Measurements from ENCODE around the gene TBC1D30.
A peak's percentile ranks its signal among the peaks of the same experiment; 100 is the strongest.
"Not testable (repeated sequence)": the region's sequence is repeated elsewhere in the genome, so short reads cannot be mapped to it uniquely, and the experiment has no call there.

TBC1D30 gene

DNA sequence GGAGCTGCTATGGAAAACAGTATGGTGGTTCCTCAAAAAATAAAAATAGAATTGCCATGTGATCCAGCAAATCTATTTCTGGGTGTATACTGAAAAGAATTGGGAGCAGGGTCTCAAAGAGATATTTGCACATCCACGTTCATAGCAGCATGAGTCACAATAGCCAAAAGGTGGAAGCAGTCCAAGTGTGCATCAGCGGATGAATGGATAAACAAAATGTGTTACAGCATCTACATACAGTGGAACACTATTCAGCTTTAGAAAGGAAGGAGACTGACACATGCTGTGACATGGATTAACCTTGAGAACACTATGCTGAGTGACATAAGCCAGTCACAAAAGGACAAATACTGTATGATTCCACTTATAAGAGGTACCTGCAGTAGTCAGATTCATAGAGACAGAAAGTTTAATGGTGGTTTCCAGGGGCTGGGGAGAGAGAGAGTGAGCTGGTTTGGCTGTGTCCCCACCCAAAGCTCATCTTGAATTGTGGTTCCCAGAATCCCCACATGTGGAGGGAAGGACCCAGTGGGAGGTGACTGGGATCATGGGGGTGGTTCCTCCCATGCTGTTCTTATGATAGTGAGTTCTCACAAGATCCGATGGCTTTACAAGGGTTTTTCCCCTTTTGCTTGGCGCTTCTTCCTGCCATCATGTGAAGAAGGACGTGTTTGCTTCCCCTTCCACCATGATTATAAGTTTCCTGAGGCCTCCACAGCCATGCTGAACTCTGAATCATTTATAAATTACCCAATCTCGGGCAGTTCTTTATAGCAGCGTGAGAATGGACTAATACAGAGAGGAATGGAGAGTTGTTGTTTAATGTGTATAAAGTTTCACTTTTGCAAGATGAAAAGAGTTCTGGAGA is 17.6 kb upstream of the TBC1D30 start:
- no peak for DNase-seq

DNA sequence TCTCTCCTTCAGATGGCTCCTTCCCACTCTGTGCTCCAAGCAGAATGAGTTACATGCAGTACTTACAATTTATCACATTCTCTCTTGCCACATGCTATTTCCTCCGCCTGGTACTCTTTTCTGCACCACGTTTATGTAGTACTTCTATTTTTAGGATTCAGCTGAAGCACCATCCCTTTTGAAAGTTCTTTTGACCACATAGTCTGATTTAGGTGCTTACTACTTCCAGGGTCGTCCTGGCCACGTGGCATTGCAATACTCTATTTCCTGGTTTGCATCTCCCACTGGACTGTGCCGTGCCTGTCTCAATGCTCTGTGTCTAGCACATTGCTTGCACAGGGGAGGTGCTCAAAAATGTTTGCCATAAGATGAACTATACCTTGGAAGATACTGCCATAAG is 16.3 kb upstream of the TBC1D30 start:
- DNase-seq, result no peak

DNA sequence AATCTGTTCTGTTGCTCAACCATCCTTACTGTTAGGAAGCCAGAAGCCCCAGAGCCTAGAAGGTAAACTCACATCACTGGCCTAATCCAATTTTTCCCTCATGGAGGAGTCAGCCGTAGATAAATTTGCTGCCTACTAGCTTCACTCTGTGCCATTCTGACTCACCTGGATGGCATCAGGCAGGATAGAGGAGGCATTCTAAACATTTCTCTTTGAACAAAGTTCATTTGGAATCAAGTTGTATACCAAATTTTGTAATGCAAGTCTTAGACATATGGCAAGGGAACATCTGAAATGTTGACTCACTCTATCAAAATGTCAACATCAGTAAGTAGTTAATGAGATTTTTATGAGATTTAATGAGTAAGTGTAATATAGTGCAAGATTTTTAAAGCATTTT is 13.6 kb upstream of the TBC1D30 start:
- DNase-seq, result no peak

DNA sequence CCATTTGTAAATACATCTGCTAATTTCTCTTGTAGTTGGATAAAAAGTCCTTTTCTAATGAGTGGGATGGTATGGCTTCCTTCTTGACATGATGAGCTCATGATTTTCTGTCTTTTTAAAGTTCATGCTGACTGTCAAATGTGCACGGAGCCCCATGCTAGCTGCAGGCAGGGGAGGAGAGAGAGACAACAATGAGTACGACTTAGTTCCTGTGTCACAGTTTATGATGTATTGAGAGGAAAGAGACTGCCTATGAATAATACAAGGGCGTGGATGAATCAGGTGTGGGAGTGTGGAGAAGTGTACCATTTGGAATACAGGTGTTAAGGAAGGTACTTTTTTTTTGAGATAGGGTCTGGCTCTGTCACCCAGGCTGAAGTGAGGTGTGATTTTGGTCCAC is 10.7 kb upstream of the TBC1D30 start:
- DNase-seq, result no peak

DNA sequence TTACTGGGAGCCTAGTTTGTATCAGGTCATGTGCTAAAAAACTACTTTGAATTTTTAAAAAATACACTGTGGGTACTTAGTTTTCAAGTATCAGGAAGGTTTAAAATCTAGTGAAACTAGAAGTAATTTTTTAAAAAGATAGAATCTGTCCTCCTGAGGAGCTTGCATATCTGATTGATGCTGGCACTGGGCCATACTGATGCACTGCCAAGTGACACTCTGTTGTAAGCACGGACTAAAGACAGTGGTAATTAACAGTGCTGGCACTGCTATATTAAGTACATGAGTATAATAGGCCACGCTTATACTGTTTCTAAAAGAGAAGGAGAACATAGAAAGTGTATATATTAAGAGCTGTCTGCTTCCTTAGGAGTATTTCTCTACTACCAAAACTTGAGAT is 10.0 kb upstream of the TBC1D30 start:
- DNase-seq, result no peak

DNA sequence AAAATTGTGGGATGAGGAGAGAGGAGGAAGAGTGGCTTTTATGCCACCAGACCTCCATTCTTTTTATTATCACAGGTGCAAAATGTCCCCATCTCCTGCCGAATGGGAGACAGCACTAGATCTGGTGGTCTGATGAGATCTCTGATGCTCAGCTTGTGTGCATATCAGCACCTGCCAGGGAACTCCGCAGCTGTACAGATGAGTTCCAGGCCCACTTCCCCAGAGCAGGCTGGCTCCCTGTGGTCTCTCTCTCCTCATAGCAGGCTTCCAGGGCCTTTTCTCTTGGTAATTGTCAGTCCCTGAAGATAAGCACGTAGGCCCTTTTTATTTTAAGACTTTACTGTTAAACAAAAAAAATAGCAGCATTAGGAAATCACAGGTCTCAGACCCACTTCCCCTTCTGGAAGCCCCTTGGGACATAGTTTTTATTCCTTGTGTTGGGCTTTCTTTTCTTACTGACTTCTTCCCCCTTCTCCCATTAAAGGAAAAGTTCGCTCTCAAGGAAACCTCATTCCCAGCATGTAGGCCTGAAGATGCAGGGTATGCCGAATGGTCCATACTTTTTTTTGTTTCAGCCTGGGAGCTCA is 4.5 kb upstream of the TBC1D30 start:
- DNase-seq, result no peak

DNA sequence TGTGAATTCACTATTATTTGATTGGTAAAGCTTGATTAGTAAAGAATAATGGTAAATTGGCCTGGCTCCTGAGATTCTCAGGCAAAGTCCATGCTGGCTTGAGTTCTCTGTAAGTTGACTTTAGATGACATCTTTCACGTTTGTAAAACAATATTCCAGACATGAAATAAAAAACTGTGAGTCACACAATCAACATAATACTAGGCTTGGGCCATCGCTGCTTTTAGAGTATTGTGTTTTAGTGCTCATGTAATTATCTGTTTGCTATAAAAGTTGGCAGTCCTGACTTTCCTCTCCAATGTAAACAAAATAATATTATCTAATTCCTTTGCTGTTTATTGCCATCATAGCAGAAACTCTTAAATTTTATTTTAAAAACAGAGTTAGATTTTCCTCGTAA is 3.9 kb upstream of the TBC1D30 start:
- no peak for DNase-seq

DNA sequence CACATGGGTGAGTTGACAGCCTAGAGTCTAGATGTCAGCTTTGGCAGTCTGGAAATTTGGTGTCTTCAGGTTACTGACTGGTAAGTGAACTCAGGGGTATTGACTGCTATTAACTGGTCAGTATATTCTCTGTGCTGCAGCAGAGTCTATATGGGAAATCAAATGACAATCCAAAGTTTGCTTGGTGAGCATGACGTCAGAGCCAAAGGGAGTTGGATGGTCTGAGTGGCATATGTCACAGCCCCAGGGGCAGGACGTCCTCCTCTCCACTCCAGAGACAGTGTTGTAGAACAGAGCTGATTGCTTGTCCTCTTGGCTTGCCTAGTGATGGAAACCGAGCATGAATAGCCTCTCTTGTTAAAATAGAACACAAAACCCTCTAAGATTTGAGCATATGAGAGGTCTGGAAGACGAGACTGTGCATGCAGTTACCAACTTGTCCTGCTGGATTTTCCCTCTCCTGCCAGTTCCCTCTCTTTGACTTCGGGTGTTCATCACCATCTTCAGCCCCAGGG is 3.3 kb upstream of the TBC1D30 start:
- DNase-seq, result no peak

DNA sequence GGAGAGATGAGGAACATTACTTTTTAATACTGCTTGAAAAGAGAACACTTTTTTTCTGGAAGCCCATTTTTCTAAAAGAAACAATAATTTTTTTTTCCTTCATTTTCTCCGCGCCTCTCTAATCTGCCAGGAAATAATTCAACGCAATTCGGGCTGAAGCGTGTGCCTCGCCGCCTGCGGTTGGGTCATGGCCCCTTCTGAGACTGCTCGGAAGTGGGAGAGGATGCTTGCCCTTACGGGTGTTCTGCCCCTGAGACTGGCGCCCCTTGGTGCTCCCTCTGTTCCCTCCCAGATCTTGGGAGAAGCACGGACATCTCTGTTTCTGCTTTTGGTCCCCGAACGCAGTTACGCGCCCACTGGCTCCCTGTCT is 332 bp upstream of the TBC1D30 start:
- DNase-seq, result no peak

DNA sequence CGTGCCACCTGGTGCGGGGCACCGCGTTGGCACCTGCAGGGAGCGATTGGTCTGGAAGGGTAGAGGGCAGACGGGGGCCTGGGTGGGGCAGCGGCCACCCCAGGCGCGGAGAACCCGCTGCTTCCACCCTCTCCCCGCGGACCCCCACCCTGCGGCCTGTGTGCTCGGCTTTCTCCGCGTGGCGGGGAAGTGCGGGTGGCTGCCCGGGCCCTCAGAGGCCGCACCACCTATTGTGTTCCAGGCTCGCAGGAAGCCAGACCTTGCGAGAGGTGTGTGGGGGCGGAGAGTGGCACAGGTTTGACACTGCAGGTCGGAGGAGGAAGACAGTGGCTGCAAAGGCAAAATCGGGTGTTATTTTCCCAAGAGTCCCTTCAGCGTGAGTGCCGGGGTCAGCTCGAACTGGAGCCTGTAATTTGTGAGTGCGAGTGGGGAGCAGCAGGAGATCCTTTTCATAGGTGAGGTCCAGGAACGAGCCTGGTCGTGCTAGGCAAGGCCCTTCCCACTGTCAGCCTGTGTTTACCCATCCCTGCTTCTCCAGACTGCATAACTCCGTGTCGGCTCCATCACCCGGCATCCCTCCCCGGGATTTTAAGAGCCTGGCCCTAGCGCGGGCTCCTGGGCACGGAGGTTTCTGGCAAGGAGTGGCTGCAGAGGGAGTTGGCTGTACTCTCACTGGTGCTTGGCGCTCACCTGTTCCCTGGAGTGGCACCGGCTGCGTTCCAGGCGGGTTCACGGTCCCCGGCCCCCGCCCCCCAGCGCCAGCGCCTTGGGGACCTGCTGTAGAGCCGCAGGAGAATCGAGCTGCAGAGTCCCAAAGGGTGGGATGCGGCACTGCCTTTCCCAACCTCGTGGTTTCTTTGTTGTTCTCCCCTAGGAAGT is 935 bp downstream of the TBC1D30 start:
- DNase-seq, result peak; percentile 79 to 83

DNA sequence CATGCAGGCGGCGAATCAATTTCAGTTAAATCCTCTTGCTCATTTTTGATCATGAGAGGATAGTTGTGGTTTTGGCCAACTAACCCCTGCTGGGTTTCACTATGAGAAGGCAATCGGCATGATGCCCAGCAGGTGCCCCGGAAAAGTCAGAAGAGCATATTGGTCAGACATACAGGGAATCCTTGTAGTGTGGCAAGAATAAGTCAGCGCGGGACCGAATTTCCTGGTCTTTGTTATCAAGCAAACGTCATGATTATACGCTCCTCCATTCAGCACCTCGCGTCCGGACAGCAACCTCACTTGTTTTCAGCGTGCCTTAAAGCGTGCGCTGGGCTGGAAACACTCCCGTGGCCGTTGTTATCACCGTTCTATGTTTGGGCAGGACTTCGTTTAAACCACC is 1.8 kb downstream of the TBC1D30 start:
- peak; percentile 67 to 78 for DNase-seq

DNA sequence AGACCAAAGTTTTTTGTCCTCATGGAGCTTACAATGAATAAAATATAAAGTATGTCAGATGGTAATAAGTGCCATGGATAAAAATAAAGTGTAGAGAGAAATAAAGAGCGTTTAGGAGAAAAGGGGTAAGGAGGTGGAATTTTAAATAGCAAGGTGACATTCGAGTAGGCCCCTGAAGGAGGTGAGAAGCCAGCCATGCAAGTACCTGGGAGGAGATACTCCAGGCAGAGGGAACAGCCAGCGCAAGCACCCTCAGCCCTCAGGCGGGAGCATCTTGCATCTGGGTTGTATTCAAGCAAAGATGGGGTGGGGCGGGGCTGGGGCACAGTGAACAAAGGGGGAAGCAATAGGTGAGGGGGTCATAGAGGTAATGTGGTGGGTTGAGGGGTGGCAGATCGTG is 4.3 kb downstream of the TBC1D30 start:
- no peak for DNase-seq

DNA sequence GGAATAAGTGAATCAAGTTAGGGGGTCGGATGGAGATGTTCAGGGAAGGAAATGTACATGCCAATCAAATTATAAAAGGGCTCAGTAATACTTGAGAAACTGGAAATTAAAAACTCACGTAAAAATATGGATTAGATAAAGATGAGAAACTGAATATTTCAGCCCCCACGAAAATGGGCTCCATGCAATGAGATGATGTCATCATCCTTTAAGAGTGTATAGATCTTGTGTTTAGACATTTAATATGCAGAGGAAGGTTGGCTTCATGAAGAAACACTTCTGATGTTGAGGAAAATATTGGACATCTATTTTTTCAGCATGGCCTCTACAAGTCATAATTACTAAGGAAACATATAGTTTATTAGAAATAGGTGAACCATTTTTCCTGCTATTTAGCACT is 9.5 kb downstream of the TBC1D30 start:
- DNase-seq, result no peak

DNA sequence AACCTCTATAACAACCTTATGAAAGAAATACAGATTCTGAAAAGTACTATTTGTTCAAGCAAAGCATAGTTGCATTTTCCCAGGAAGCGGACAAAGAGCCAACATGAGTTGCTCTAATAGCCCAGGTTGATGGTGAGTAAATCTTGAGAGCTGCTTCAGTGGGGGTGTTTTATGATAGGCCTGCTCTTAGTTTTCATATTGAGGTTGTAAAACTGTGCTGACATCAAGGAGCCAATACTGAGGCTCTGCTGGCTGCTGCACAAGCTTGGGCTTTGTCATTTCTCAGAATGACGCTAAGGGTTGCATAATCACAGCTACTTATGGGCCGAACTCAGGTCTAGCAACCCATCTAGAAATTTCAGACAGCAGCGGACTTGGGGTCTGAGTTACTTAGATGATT is 11.5 kb downstream of the TBC1D30 start:
- no peak for DNase-seq

DNA sequence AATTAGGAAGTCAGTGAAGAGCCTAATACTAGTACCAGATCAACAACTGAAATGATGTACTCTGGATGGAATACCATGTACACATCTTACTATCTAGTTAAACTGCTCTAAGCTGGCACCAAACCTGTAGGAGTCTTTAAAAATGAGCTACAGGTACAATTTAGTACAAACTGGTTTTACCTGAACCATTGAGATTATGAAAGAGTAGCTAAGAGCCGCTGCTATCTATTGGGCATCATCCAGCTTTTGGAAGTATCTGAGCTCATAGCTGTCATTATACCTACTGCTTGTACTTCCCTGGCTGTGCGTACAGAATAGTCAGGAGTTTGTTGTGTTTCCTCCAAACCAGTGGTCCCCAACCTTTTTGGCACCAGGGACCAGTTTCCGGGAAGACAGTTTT is 12.4 kb downstream of the TBC1D30 start:
- no peak for DNase-seq

DNA sequence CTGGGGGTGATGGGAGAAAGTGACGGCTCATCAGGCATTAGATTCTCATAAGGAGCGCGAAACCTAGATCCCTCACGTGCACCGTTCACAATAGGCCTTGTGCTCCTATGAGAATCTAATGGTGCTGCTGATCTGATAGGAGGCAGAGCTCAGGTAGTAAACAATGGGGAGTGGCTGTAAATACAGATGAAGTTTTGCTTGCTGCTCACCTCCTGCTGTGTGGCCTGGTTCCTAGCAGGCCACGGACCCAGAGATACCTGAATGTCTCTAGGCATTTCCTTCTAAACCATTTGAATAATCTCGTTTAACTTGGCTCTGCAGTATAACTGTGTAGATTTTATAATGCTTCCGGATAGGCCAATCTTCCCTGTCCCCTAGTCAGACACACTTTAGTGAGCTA is 13.0 kb downstream of the TBC1D30 start:
- no peak for DNase-seq

DNA sequence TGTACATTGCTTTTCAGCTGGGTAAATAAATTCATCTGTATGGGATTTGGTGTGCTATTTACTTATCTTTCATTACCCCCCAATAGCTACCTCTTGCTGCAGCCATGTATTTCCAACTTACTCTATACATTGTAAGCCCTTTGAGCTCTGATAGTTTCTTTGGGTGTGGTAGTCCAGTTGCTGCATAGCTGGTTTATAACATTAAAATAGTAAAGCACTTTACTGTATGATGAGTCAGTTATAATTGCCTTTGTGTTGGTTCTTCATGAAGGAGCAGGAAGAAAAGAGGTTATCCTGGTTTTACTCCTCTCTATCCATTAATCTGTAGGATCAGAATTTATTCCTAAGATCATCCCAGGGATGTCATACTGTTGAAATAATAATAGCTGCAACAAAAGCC is 15.7 kb downstream of the TBC1D30 start:
- no peak for DNase-seq

DNA sequence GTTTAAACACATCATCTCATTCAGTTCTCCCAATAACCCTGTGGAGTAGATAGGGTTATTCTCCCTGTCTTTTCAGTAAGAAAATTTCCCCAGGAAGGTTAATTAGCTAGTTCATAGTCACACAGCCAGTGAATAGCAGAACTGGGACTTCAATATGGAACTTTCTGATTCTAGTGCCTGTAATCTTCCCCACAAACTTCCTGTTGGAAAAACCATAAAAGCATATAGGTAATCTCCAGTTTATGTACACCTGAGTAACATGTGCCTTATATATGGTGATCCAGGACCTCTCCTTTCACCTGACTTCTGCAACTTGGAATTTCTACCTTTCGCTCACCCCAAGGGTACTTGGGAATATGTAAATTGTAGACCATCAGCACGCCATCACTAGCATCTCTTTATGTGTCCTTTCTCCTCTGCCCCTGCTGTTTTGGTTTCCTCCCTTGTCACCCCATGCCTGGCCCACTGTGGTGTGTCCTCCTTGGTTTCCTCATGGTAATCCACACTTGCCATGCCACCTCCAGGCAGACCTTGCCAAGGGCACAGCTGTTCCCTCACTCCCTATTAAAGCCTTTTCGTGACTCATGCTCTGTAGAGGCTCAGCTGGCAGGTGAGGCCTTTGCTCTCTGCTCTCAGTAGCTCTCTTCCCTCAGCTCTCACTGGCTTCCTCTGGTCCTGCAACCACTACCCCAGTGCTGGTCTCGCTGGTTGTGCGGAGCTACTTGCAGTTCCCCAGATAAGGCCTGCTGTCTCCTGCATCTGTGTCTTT is 16.7 kb downstream of the TBC1D30 start:
- no peak for DNase-seq

DNA sequence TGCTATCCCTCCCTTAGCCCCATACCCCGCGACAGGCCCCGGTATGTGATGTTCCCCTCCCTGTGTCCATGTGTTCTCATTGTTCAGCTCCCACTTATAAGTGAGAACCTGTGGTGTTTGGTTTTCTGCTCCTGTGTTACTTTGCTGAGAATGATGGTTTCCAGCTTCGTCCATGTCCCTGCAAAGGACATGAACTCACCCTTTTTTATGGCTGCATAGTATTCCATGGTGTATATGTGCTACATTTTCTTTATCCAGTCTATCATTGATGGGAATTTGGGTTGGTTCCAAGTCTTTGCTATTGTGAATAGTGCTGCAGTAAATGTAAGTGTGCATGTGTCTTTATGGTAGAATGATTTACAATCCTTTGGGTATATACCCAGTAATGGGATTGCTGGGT is 24.0 kb downstream of the TBC1D30 start:
- DNase-seq, result not testable (repeated sequence)

DNA sequence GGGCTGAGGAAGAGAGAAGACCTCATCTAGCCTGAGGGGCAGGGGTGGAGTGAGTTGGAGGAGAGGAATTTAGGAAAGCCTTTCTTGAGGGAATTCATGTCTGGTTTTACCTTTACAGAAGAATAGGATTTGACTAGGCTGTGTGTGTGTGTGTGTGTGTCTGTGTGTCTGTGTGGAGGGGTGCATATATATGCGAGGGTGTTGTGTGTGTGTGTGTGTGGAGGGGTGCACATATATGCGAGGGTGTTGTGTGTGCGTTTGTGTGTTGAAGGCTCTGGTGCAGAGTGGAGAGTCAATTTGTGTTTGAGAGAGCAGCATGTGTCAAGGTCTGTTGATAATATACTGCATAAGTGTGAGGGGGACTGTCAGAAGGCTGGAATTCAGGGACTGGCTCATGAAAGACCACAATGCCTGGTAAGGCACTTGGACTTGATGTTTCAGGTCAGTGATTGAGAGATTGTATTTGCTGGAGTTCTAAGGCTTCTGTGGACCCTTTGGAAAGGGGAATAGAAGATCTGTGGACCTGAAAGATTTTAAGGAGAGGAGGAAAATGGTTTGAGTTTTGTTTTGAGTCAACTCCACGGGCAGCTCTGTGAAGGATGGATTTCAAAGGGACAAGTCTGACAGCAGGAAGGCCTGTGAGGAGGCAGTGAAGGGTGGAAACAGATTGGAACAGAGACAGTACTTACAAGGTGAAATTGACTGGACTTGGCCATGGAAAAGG is 34.6 kb downstream of the TBC1D30 start:
- DNase-seq, result no peak

DNA sequence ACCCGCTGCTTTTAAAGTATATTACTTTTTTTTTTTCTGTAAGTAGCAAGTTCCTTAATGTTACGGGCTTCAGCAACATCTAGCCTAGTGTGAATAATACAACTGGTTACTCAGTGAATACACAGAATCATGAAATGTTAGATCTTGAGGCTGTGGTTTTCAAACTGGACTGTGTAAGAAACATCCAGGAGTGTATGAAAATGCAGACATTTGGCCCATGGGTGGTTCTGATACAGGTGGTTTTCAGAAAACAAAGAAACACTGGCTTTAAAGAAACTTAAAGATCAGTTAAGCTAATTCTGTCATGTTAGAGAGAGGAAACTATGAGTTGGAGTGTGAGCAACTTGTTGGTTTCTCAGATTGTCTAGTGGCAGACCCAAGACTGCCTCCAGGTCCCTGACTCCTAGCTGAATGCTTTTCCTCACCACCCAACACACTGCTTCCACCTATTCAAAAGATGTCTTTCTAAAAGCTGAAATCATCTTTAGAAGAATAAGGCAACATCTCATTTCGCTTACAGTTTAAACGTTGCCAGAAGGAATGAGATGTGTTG is 36.1 kb downstream of the TBC1D30 start:
- DNase-seq, result no peak

DNA sequence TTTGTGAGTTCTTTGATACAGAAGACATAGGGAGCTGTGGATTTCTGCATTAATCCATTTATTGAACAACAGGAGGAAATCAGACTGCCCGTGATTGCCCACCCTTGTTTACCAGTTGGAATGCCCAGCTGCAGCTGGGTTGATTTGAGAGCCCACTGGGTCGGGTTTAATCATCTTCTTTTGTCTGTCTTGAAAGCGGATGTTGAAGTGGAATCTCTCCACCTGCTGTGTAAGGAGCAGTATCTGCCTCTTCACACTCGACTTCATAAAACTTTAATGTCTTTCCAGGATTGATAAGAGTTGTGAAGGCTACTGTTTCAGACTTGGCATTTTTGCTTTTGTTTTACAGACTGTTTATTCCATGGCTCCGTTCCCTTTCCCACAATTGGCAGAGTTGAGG is 39.9 kb downstream of the TBC1D30 start:
- DNase-seq, result no peak

All from NCI-H526 (cell line).